Naive thymus-derived CD8-positive, alpha-beta T cell (primary cell): Measurements from ENCODE around the gene ITPRIP. TPM values are rescaled to one million over a fixed set of nuclear protein-coding genes. Genes with fewer than 3 reads are reported as not detected.

Experiments
- ATAC-seq, 2 donors: fragments of 150-1000 bp; cut with Tn5 transposase in 1 of 2; sonication (Bioruptor Pico), chemical (Tn5 transposase) in 1 of 2; 1 replicate in 1 of 2; 2 replicates in 1 of 2; pipeline ENCODE4 v1.10.0; 2021; ENCODE audit warnings: mild to moderate bottlenecking in 2 of 2, moderate library complexity in 2 of 2
- POLR2A ChIA-PET: fragments of 350-600 bp; sonication (Branson Sonifier 250); formaldehyde crosslinking; loops from one replicate; lab custom pipeline; 2021; ENCODE audit warnings: antibody characterized with exemption; lab: Charles Lee
- DNase-seq, 10 donors: peaks; one replicate each; pipeline versions ENCODE4 v3.0.0 to v3.0.0-alpha.2; 2020 to 2022
- H3K27ac Mint-ChIP-seq, 10 donors: one replicate each; pipeline ENCODE4 v1.8.0; 2020 to 2022; ENCODE audit warnings: mild to moderate bottlenecking in 10 of 10, mixed read lengths in 10 of 10, moderate library complexity in 4 of 10, inconsistent platforms in 1 of 10
- H3K27me3 Mint-ChIP-seq, 5 donors: one replicate each; pipeline ENCODE4 v1.8.0; 2021 to 2022; ENCODE audit warnings: mixed read lengths in 5 of 5
- H3K36me3 Mint-ChIP-seq, 3 donors: one replicate each; pipeline ENCODE4 v1.8.0; 2020 to 2022; ENCODE audit warnings: mixed read lengths in 3 of 3, mild to moderate bottlenecking in 2 of 3, inconsistent platforms in 1 of 3
- H3K4me1 Mint-ChIP-seq, 4 donors: one replicate each; pipeline ENCODE4 v1.8.0; 2021 to 2022; ENCODE audit warnings: mixed read lengths in 4 of 4
- H3K4me3 Mint-ChIP-seq, 10 donors: one replicate each; pipeline ENCODE4 v1.8.0; 2020 to 2022; ENCODE audit warnings: mild to moderate bottlenecking in 10 of 10, mixed read lengths in 10 of 10, moderate library complexity in 6 of 10, inconsistent platforms in 1 of 10
- H3K9me3 Mint-ChIP-seq, 9 donors: one replicate each; pipeline ENCODE4 v1.8.0; 2020 to 2022; ENCODE audit warnings: mixed read lengths in 9 of 9, mild to moderate bottlenecking in 3 of 9, inconsistent platforms in 1 of 9, moderate library complexity in 1 of 9
- polyA plus RNA-seq, 3 donors: library from polyadenylated mRNA; unstranded; fragments of 300-500 nt; fragmentation: Illumina TruSeq; gene quantifications; one replicate each; pipeline ENCODE4 v1.2.3, GENCODE V29; 2021
- total RNA-seq, 8 experiments: library from RNA in 2 of 8; stranded (reverse) in 2 of 8; gene quantifications; one replicate each; pipeline ENCODE4 v1.2.3 and lab custom pipeline; 2021 to 2026

Gene ITPRIP
- total and polyA plus RNA-seq, 5 experiments from 2014 or later, result 10.6 to 16.0 (median 15.6) TPM

DNA sequence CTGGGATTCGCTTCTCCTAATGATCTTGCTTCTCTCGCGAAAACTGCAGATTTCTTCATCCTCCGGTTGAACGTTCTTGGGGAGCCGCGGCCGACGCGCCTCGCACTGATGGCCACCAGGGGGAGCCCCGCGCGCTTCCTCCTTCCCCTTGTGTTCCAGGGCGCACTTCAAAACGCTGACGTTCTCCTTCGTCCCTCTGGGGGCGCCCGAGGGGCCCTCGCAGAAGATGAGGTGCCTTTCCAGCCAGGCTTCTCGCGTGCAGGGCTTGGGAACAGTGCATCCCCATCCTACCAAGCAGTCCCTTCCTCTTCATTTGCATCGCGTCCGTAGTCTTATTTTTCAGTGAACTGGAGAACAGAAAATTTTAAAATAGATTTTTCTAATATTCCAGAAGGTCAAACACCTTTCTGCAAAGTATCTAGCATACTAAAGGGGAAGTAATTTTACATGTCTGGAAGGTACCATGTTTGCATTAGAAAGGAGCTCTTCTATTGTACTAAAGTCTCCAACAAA, 46.8 kb downstream of the ITPRIP start:
- ATAC-seq (peak; percentile 99), DNase-seq (peak; percentile 77 to 91 (median 84))
- peaks cover 6 to 31% (median 16%) of the 10 kb centered on the region in 5 donors for H3K27me3 Mint-ChIP-seq
- no peaks in the 10 kb centered on the region for H3K36me3 Mint-ChIP-seq
- peaks cover 3 to 10% (median 6%) of the 10 kb centered on the region in 4 donors for H3K4me1 Mint-ChIP-seq
- POLR2A ChIA-PET, result interaction anchor here (0.6 to 2.6 kb wide), 6 partner anchors 15 to 297 kb away, joined by 3 to 9 read pairs (median 6); partner anchors contain the start of gene ITPRIP
- H3K27ac Mint-ChIP-seq, result peak overlapping the region in 2 of 10 donors; percentile 21 to 29
- peak overlapping the region in 2 of 10 donors; percentile 9 to 76 for H3K4me3 Mint-ChIP-seq
- no peaks in the 10 kb centered on the region for H3K9me3 Mint-ChIP-seq

DNA sequence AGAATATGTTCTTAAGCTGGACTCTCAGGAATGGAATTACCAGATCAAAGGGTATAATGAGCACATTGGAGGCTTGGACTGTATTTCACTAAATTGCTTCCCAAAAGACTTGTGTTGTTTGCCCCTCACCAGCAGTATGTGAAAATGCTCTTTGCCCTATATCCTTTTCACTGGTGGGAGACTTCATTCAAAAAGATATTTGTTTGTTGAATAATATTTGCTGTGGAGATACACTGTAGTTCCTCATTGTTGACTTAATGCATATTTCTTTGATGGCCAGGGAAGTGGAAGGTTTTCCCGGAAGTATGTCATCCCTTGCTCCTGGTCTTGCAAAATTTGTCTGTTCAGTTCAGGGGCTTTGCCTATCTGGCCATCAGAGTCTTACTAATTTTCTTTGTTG, 49.9 kb downstream of the ITPRIP start:
- Mint-ChIP-seq H3K27ac (no peak overlapping the region), H3K4me3 (no peak overlapping the region), H3K36me3 (no peaks in the 10 kb centered on the region), H3K4me1 (peaks cover 3 to 10% (median 6%) of the 10 kb centered on the region in 4 donors), H3K27me3 (peaks cover 4 to 31% (median 16%) of the 10 kb centered on the region in 5 donors), H3K9me3 (no peaks in the 10 kb centered on the region)
- ATAC-seq (no peak), DNase-seq (no peak)
- POLR2A ChIA-PET, result no interaction called here

DNA sequence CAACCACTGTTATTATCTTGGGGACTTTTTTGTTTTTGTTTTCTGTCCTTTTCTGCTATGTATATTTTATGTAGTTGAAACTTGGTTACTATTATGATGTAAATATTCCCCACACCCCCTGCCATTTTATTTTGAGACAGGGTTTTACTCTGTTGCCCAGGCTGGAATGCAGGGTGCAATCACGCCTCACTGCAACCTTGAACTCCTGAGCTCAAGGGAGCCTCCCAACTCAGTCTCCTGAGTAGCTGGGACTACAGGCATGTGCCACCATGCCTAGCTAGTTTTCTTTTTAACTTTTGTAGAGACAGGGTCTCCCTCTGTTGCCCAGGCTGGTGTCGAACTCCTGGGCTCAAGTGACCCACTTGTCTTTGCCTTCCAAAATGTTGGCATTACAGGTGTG, 51.3 kb downstream of the ITPRIP start:
- no peaks in the 10 kb centered on the region for H3K36me3 Mint-ChIP-seq
- no peaks in the 10 kb centered on the region for H3K9me3 Mint-ChIP-seq
- H3K4me1 Mint-ChIP-seq, result peaks cover 3 to 10% (median 6%) of the 10 kb centered on the region in 4 donors
- peaks cover 4 to 31% (median 16%) of the 10 kb centered on the region in 5 donors for H3K27me3 Mint-ChIP-seq
- DNase-seq (no peak), ATAC-seq (no peak)
- H3K4me3 Mint-ChIP-seq, result no peak overlapping the region
- no peak overlapping the region for H3K27ac Mint-ChIP-seq
- POLR2A ChIA-PET, result no interaction called here

DNA sequence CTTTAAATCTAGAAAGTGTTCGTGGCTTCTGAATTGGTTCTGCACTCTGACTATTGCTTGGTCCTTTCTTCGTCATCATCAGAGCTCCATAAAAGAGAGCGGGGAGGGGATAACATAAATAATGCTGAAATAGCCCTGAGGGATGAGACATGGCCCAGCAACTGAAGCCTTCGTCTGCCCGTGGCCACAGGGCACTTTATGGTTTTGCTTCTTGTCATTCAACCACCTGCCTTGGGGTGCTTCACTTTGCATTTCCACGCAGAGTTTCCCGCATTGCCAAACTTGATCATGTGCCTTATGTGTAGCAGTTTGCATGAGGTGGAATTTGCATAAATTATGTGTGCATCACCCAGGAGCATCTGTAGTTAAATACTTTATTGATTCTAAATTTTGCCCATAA, 53.4 kb downstream of the ITPRIP start:
- Mint-ChIP-seq H3K9me3 (no peaks in the 10 kb centered on the region), H3K4me1 (peaks cover 0 to 2% (median 0%) of the 10 kb centered on the region in 4 donors), H3K27me3 (peaks cover 0 to 15% (median 7%) of the 10 kb centered on the region in 5 donors), H3K4me3 (no peak overlapping the region), H3K27ac (no peak overlapping the region), H3K36me3 (no peaks in the 10 kb centered on the region)
- POLR2A ChIA-PET, result no interaction called here
- ATAC-seq (no peak), DNase-seq (no peak)

DNA sequence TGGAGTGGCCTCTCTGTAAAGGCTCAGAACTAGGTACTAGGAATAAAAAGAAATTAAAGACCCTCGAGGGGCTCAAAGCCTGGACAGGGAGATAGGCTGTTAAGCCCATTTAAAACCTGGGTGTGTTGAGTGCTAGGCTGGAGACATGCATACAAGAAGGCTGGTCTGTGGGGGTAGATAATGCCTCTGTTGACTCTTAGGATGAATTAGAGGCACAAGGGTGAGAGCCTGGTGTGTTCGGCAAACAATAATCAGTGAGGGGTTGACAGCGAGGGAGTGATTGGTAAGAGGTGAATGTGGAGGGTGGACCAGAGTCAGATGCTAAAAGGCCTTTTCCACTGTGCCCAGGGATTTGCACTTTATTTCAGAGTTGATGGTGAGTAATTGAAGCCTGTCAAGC, 56.6 kb downstream of the ITPRIP start:
- Mint-ChIP-seq H3K27me3 (peaks cover 0 to 11% (median 2%) of the 10 kb centered on the region in 5 donors), H3K27ac (no peak overlapping the region), H3K9me3 (no peaks in the 10 kb centered on the region), H3K4me1 (no peaks in the 10 kb centered on the region), H3K36me3 (no peaks in the 10 kb centered on the region), H3K4me3 (no peak overlapping the region)
- POLR2A ChIA-PET, result no interaction called here
- ATAC-seq (no peak), DNase-seq (no peak)

DNA sequence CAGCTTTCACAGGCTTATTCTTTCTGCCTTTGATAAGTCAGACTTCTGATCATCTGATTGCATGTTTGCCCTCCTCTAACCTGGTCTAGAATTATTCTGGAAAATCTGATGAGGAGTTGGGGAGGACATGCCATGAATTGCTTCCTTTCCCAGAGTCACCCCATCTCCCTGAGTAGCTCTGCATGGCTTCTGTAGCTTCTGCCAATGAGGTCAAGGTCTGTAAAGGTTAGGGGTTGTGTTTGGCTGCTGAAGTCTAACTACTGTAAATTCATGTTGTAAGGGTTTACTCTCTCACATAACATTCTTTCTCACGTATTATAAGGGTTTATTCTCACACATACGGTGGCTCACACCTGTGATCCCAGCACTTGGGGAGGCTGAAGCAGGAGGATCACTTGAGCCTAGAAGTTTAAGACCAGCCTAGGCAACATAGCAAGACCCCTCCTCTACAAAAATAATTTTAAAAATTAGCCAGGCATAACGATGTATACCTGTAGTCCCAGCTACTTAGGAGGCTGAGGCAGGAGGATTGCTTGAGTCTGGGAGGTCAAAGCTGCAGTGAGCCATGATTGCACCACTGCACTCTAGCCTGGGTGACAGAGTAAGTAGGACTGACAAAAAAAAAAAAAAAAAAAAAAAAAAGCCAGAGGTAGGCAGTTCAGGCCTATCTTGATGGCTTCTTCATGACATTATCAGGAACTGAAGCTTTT, 58.6 kb downstream of the ITPRIP start:
- no peaks in the 10 kb centered on the region for H3K36me3 Mint-ChIP-seq
- ATAC-seq, result no peak
- POLR2A ChIA-PET, result interaction anchor here (1.2 kb wide), 1 partner anchor 25 kb away, joined by 7 read pairs; the partner anchor contains the start of gene GSTO1
- no peak for DNase-seq
- peaks cover 0 to 22% (median 6%) of the 10 kb centered on the region in 5 donors for H3K27me3 Mint-ChIP-seq
- H3K27ac Mint-ChIP-seq, result peak overlapping the region in 1 of 10 donors; percentile 61
- H3K4me1 Mint-ChIP-seq, result peaks cover 0 to 3% (median under 1%) of the 10 kb centered on the region in 4 donors
- no peaks in the 10 kb centered on the region for H3K9me3 Mint-ChIP-seq
- H3K4me3 Mint-ChIP-seq, result no peak overlapping the region

DNA sequence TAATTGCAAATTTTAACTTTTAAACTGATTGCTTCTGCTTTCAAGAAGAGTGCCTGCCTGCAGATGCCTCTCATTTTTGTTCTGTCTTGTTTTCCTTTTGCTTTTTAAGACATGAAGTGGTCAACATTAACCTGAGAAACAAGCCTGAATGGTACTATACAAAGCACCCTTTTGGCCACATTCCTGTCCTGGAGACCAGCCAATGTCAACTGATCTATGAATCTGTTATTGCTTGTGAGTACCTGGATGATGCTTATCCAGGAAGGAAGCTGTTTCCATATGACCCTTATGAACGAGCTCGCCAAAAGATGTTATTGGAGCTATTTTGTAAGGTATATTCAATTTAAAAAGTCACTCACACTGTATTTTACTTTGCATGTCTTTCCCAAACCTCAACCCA, 60.5 kb downstream of the ITPRIP start:
- no peak overlapping the region for H3K27ac Mint-ChIP-seq
- POLR2A ChIA-PET, result no interaction called here
- H3K4me3 Mint-ChIP-seq, result no peak overlapping the region
- ATAC-seq (no peak), DNase-seq (no peak)
- H3K9me3 Mint-ChIP-seq, result no peaks in the 10 kb centered on the region
- peaks cover 0 to 23% (median 6%) of the 10 kb centered on the region in 5 donors for H3K27me3 Mint-ChIP-seq
- peaks cover 0 to 7% (median 3%) of the 10 kb centered on the region in 4 donors for H3K4me1 Mint-ChIP-seq
- no peaks in the 10 kb centered on the region for H3K36me3 Mint-ChIP-seq

DNA sequence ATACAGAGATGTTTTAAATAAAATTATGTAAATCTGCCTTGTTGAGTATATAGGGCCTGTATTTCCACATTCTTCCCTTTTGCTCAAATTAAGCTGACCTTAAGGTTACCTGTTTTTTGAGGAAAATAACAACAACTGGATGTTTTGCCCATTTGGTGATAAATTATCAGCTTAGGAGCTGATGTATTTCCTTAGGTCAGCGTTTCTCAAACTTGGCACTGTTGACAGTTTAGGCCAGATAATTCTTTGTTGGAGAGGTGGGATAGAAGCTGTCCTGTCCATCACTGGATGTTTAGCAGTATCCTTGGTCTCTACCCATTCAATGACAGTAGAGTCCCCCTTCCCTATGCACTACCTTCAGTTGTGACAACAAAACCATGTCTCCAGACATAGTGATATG, 62.1 kb downstream of the ITPRIP start:
- DNase-seq, result no peak
- POLR2A ChIA-PET, result no interaction called here
- no peak overlapping the region for H3K4me3 Mint-ChIP-seq
- no peak for ATAC-seq
- H3K4me1 Mint-ChIP-seq, result peaks cover 0 to 7% (median 4%) of the 10 kb centered on the region in 4 donors
- H3K36me3 Mint-ChIP-seq, result no peaks in the 10 kb centered on the region
- H3K27ac Mint-ChIP-seq, result no peak overlapping the region
- H3K27me3 Mint-ChIP-seq, result peaks cover 0 to 23% (median 6%) of the 10 kb centered on the region in 5 donors
- H3K9me3 Mint-ChIP-seq, result no peaks in the 10 kb centered on the region

DNA sequence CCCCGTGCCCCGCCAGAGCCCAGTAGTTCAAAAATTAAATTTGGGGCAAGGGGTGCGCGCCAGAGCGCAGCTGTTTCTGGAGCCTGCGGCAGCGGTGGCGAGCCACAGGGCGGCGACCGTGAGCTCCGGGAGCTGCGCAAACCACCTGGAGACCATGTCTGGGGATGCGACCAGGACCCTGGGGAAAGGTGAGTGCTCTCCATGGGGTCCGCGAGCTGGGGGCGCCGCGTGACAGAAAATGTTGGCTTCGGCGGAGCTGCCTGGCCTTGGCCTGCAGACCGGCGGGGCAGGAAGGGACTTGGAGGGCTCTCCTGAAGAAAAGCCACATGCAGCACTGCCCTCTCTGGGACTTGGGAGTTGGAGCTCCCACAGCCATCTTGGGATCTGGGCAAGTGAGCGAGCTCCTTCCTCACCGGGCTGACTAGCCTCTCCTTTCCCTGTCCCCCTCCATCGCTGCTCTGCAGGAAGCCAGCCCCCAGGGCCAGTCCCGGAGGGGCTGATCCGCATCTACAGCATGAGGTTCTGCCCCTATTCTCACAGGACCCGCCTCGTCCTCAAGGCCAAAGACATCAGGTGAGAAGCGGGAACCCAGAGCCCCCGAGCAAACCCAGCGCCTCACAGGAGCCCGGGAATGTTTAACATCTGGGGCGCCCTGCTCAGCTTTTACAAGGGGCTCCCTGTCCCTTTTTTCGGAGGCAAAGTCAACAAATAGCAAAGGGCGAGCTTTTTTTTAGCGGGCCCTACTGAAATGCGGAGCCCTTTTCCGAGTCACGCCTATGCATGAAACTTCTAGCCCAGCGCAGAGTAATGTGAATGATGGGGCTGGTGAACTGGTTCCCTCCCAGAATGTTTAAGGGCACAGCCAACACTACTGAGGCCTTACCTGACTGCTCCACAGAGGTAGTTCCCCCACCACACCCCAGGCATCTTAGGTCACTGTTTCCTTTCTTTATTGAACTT, 63.2 kb downstream of the ITPRIP start:
- H3K27me3 Mint-ChIP-seq, result peaks cover 0 to 23% (median 6%) of the 10 kb centered on the region in 5 donors
- H3K9me3 Mint-ChIP-seq, result no peaks in the 10 kb centered on the region
- POLR2A ChIA-PET, result interaction anchor here (0.7 to 1.9 kb wide), 2 partner anchors 12 to 20 kb away, joined by 3 to 11 read pairs; partner anchors contain the start of gene GSTO1
- peak in 8 of 10 donors; percentile 17 to 46 (median 36) for DNase-seq
- H3K4me1 Mint-ChIP-seq, result peaks cover 0 to 8% (median 4%) of the 10 kb centered on the region in 4 donors
- peak overlapping the region in 1 of 10 donors; percentile 29 for H3K27ac Mint-ChIP-seq
- peak; percentile 88 to 94 for ATAC-seq
- H3K4me3 Mint-ChIP-seq, result peak overlapping the region in 8 of 10 donors; percentile 4 to 71 (median 48)
- no peaks in the 10 kb centered on the region for H3K36me3 Mint-ChIP-seq

DNA sequence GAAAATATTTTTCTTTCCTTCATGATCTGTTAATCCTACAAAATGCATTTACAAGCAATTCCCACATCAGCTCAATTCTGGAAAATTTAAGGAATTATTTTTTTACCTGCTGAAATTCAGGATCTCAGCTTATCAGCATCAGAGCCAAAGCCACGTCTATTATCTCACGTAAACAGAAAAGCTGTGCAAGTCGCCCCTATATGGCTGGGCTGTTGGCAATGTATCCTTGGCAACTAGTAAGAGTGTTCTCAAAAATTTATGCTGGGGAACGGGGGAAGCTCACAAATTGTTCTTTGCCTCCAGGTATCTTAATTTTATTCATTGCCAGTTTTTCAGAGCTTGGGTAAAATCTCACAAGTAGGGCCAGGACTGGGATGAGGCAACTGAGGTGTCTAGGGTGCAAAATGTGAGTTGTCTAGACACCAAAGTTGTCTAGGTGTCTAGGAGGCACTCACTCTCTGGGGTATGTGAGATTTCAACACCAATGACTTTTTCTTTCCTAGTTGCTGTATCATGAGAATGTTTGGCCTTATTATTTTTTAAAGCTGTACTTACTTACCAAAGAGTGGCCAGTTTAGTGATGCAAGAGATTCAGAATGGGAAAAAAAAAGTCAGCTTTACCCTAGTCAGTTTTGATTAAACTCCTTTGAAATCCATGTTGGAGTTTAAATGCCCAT, 64.2 kb downstream of the ITPRIP start:
- no peaks in the 10 kb centered on the region for H3K36me3 Mint-ChIP-seq
- peaks cover 0 to 14% (median 7%) of the 10 kb centered on the region in 4 donors for H3K4me1 Mint-ChIP-seq
- peaks cover 0 to 21% (median 6%) of the 10 kb centered on the region in 5 donors for H3K27me3 Mint-ChIP-seq

DNA sequence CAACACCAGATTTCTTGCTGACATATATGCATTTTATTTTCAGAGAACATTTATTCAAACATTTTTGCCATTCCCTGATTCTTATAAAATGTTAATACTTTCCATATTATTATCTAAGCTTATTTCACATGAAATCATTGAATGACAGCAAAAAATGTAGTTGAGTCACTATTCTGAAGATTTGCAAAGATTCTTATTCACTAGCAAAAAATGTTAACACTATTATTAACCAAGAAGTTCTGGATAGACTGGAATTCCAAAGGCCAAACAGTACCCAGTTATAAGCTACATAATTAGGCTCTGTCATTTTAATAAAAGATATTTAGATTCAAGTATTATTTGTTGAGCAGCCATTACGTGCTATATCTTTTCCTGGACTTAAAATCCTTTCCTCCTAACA, 65.0 kb downstream of the ITPRIP start:
- H3K9me3 Mint-ChIP-seq, result no peaks in the 10 kb centered on the region
- H3K4me1 Mint-ChIP-seq, result peaks cover under 1 to 17% (median 13%) of the 10 kb centered on the region in 4 donors
- H3K4me3 Mint-ChIP-seq, result no peak overlapping the region
- DNase-seq (no peak), ATAC-seq (no peak)
- H3K27ac Mint-ChIP-seq, result no peak overlapping the region
- H3K27me3 Mint-ChIP-seq, result peaks cover 0 to 21% (median 5%) of the 10 kb centered on the region in 5 donors
- POLR2A ChIA-PET, result interaction anchor here (1.0 to 1.9 kb wide), 2 partner anchors 9 to 19 kb away, joined by 3 to 11 read pairs; partner anchors contain the start of gene GSTO1
- H3K36me3 Mint-ChIP-seq, result peaks cover 0 to 3% (median 0%) of the 10 kb centered on the region in 3 donors

More for the DNA sequence above, 64.2 kb downstream of the ITPRIP start:
- DNase-seq (no peak), ATAC-seq (no peak)
- H3K27ac Mint-ChIP-seq, result no peak overlapping the region
- POLR2A ChIA-PET, result interaction anchor here (0.7 to 1.9 kb wide), 2 partner anchors 11 to 19 kb away, joined by 3 to 11 read pairs; partner anchors contain the start of gene GSTO1
- H3K9me3 Mint-ChIP-seq, result no peaks in the 10 kb centered on the region
- H3K4me3 Mint-ChIP-seq, result peak overlapping the region in 3 of 10 donors; percentile 41 to 71 (median 57)
